HG03378 (cell line): ENCODE data around the gene ELFN2.

Source experiments
- ATAC-seq: cut with Tn5 transposase; IDR thresholded peaks from one replicate; pipeline ENCODE4 v1.9.1; 2021; ENCODE audit warnings: mild to moderate bottlenecking, moderate library complexity; ENCODE audit not compliant: unreplicated experiment

Gene ELFN2

DNA sequence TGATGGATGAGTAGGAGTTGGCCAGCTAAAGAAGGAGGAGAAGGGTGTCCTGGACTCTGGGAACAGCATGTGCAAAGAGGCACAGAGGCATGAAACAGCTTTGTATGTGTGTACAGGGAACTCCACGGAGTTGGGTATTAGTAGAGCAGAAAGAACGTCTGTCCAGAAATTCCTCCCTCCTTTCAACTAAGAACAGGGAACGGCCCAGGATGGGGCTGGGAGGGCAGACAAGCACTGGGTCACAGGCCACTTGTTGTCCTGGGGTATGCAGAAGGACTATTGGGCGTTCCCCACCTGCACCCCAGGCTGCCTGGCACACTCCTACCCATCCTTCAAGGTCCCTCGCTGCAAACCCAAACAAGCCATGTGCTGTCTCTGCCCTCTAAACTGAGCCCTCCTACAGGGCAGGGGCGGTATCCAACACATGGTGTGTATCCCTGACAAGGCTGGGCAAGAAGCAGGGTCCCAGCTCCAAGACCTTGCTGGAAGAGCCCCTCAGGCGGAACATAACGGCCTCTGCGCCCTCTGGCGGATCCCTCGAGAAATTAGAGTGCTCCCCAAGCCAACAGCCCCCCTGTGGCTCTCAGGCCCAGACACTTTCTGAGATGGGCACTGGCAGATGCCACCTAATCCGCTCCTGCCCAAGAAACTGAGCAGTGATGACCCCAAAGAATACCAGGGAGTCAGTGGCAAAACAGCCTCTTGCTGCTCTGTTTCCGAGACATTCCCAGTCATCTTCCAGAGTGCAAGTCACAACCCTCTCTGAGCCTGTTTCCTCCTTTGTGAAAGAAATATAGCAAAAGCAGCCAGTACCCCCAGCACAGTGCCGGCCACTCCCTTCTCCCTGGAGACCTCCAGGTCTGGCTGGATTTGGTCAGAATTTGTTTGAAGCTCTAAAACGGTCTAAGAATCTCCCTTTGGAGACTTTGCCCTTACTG, 1.6 kb upstream of the ELFN2 start:
- ATAC-seq, result no peak

DNA sequence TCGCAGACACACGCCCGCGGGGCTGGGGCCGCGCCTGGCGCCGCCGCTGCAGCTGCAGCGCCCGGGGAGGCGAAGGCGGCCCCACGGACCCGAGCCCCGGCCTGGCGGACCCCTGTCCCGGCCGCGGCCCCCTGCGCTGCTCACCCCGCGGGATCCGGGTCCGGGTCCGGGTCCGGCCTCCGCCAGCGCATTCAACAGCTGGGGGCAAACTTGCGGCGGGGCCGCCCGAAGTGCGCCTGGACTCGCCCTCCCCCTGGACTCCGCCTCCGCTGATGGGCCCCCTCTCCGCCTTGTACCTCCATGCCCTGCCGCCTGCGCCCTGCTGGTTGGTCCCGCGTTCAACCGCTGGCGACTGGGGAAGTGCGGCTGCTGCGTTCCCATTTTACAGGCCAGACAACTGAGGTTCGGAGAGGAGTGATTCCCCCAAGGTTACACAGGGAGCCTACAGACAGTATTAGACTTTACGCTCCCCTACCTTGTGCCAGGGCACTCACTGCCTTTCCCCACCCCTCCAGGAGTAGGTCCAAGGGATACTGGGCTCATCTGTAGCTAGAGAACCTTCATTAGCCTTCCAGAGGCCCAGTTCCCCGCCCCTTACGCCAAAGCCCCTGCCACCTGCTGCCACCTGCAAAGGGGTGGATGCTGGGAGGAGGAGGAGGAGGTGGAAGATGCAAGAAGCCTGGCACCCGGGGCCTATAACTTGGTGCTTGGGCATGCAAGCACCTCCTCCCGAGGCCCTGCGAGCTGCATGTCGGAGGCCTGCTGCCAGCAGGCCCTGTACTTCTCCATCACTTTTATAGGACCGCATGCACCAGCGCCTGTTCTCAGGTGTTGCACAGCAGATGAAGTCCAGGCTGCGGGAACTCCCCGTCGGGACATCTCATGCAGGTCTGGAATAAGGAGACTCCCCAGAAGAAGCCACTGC, 694 bp upstream of the ELFN2 start:
- no peak for ATAC-seq

DNA sequence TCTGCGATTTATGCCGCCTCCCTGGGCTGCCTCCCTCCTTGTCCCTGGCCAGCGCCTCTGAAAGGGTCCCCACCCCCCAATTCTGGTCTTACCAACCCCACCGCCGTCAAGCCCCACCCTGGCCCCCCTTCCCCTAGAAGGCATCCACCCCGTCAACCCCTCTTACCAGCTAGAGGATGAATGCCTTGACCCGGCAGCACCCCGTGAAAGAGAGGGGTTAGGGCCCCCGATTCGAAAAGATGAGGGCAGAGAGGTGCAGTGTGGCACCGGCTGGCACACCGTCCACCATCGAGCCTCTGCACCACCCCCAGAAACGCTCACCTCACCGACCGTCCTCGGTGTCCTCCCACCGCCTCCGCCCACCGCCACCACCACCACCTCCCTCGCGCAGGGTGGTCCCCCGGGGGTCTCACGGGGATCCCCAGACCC, 559 bp downstream of the ELFN2 start:
- ATAC-seq, result no peak

DNA sequence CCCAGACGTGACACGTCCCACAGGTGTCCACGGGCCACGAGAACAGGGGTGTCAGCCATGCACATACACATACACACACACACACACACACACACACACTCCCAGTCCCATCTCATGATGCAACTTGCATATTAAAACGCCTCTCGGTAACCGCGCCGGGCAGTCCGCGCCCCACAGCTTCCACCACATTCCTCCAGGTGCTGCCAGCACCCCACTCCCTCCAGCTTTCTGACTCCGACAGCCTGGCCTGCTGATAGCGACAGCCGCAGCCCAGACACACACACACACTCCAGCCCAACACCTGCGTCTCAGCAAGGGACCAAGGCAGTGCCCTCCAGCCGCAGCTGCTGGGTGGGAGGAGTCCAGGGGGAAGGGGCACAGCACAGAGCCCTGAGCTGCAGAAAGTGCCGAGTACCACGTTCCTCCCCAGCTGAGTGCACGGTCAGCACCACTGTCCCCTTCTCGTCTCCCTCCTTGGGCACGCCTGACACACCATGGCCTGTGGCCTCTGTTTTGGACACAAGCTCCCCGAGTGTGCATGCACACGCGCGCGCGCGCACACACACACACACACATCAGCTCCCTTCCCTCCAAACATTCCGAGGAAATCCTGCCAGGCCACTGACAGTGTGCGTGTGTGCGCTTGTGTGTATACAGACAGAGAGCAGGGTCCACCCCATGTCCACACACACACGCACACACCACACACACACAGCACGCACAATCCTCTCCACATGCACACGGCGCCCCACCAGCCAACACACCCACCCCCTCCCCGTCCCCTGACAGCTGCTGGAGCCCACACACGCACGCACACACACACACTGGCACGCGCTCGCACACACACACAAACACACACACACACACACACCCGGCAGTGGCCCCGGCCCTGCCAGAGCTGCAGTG, 1.2 kb downstream of the ELFN2 start:
- no peak for ATAC-seq

DNA sequence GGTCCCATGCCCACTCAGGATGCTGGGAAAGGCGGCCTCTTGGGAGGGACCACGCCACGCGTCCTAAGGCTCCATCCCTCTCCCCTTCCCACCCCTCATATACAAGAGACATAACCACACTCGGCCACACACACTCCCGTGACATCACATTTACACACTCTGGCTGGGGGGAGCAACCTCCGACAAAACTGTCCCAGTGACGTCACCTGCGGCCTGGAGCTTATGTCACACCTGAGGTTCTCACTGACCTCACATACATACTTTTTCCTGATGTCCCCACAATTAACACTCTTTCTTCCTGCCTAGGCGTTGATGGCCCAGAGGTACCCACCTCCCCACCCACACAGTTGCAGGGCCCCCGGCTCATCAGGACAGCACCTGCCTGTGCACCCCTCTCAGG, 1.9 kb downstream of the ELFN2 start:
- no peak for ATAC-seq

DNA sequence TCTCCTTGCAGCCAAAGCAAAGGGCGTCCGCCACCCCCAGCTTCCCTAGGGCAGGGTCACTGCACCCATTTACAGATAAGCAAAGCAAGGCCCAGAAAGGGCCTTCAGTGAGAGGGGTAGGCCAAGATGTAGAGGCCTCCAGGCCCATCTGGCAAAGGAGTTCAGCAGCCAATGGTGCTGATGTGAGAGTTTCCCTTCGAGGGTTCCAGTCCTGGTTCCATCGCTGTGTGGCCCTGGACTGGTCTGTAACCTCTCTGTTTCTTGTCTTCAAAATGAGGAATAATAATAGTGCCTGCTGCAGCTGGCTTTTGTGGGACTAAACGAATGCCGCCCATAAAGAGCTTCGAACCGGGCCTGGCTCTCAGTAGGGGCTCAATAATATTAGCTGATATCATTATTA, 4.0 kb downstream of the ELFN2 start:
- no peak for ATAC-seq

DNA sequence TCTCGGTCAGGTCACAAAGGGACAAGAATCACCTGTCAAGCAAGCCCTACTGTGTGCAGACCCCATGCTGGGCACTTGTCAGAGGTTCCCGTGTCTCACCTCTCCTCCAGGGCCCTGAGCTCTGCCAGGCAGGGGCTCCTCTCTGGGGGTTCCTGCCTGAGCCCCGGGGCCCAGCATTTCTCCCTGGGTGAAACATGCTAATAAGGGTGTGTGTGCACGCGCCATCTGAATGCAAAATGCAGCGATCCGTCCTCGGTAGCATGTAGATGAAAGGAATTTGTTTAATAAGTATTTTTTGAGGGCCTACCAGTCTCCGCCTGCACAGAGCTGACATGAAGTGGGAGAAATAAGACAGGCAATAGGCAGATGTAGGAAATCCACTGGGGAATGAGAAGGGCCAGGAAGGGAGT, 5.8 kb downstream of the ELFN2 start:
- ATAC-seq, result no peak

DNA sequence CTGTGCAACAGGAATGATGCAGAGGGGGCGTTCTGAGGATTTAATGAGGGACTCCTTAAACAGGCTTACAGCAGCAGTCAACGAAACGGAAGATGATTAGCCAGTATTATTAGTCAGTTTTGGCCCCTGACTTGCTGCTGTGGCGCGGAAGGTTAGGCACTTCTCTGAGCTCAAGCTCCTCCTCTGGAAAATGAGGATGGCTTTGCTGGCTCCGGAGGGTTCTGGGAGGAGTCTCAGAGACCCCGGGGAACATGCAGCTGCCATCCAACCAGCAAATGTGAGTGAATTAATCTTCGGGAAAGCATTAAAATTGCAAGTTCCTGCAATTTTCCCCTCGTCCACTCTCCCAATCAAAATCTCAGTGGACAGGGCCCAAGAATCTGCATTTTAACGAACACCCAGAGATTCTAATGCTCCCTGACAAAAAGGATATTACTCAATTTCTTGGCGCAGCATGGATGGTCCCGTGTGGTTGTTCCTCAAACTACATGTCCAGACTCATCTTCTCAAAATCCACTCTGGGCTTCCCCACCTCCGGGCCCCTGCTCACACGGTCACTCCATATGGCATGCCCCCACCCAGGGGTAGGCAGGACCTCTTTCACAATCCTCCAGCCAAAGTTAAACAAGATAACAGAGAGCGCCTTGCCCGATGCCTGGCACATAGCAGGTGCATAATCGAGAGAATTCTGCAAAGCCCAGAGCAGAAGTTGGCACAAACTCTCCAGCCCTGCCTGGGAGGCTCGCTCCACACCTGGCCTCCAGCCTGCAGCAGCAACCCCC, 6.4 kb downstream of the ELFN2 start:
- ATAC-seq, result no peak

DNA sequence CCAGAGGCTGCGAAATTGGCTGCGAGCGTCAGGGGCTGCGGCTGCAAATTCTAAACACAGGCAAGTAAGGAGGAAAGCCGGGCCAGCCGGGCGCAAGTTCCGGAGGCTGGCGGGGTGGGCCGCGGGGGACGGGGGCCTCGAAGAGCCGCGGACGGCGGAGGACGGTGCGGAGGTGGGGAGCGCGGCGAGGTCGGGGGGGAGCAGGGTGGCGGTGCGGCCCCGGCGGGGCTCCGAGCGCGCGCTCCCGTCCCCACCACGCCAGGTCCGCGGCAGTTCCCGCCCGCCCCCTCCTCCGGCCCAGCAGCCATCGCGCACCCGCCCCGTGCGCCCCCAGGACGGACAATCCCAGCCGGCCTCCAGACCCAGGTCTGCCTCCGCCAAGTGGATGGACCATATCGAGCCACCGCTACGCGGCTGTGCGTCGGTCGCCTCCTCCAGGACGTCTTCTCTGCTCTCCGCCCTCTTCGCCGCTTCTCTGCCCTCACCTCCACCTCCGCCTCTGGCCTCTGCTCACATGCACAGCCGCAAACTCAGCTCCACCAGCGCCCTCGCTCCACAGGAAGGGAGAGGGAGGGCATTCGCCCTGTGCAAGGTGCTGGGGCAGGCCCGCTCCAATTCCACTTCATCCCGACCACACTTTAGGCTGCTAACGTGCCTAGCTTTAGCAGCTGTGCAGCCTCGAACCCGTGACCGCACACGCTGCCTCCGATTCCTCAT, 7.2 kb downstream of the ELFN2 start:
- no peak for ATAC-seq

DNA sequence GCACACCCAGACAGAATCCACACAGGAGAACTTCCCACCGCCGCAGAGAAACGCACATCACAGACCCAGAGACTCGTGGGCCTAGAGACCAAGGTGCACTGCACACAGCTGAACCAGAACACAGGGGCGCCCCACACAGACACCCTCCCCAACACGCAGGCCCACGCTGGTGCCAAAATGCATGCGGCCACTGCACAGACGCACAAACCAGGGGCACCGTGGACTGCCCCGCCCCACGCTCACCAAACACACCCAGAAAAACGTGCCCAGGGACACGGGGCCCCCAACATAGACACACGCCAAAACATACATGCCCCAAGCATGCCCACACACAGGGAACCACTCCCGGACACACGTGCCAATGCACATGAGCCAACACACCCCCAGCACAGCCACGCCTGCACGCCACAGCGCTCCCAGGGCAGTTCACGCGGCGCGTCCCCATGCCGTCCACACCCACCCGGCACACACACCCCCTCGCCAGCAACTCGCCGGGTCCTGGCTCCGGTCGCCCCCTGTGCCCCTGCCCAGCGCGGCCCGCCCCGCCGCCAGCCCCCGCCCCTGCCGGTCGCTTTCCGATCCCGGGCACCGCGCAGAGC, 7.8 kb downstream of the ELFN2 start:
- ATAC-seq, result no peak

DNA sequence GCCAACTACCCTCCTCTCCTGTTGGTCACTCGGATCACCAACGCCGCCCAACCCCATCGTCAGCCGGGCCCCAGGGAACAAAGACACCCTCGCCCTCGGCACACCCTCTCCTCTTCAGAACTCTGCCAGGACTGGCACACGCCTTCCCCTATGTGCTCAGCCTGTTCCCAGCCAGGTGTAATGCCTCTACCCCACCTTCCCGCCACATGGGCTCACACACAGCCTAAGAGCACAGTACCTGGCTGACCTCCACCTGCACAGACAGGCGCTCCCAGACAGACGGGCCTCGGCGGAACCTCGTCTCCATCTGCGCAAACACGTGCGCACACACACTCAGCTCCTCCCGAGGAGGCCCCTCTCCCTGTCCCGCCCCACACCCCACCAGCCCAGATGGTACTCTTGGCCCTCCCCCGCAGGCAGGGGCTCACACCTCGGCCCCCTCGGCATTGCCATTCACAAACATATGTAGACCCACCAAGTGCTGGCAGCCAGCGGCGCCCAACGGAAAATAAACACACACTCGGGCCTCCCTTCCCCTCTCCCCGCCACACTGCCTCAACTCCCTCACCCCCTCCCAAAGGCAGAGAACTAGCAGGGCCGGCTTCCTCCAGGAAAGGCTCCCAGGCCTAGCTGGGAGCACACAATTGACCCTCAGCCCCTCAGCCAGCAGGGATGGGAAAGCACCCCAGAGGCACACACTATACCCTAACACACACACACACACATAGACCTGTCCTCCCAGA, 8.5 kb downstream of the ELFN2 start:
- no peak for ATAC-seq

DNA sequence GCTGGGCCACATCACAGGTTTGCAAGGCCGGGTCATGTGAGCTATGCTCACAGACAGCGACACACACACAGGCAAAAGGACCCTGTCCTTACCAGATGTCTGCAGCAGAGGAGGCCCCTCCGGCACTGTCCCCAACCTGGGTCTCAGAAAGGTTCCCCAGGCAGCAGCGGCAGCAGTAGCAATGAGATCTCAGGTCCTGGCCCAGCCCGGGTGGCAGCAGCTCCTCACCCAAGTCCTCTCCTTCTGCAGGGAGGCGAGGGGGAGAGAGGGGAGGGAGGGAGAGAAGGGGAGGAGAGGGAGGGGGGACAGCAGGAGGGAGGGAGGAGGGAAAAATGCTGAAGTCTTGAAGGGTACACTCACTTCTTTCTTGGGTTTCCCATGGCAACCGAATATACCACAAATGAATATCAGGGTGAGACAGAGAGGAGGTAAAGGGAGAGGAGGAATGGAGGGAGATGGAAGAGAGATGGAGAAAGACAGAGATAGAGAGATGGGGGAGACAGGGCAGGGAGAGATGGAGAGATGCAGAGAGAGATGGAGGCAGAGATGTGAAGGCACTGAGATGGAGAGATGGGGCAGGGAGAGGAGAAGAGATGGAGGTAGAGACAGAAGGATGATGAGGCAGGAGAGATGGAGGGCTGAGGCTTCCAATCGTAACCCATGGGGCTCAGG, 9.5 kb downstream of the ELFN2 start:
- ATAC-seq, result no peak

DNA sequence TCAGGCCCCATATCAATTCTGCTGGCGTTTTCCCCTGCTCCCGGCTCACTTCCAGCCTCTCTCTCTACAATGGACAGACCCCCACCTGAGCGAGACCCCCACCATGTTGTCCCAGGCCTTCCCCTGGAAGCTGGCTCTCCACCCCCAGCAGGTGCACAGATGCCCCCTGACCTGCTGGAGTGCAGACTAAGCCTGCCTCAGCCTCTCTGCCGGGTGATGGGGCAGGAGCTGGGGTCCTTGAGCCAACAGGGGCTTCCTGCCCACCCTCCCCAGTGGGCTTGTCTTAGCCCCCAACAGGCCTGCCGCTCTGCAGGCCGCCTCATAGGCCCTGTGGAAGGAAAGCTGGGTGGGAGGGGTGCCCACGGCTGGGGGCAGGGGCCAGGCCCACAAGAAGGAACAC, 10.0 kb downstream of the ELFN2 start:
- no peak for ATAC-seq

DNA sequence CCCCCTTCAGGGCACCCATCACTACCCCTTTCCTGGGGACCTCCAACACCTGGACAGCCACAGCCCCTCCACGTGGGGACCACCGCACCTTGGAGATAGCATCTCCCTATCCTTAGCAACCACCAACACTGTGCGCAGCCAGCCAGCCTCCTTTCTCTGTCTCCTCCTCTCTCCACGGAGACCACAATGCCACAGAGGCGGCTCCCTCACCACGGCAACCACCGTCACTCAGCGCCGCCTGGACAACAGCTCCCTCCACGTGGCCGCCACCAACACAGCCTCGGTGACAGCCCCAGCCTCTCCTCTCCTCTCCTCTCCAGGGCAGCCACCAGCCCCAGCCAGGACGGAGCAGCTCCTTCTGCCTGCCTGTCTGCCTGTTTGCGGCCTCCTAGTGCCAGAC, 10.5 kb downstream of the ELFN2 start:
- no peak for ATAC-seq

DNA sequence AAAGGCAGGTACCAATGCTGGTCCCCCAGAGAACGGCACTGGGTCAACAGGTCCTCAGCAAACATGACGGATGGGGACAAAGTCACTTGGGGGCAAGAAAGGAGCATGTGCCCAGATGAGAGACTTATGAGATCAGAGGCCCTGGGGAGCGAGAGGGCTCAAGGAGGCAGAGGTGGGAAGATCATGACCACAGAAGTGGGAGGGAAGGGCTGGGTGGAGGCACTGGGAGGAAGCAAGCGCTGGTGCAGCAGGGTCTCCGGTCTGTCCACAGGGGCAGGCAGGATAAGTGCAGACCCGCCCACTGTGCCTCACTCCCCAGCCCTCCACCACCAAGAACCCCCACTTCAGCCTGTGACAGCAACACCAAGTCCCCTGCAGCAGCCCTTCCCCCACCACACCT, 10.9 kb downstream of the ELFN2 start:
- no peak for ATAC-seq

DNA sequence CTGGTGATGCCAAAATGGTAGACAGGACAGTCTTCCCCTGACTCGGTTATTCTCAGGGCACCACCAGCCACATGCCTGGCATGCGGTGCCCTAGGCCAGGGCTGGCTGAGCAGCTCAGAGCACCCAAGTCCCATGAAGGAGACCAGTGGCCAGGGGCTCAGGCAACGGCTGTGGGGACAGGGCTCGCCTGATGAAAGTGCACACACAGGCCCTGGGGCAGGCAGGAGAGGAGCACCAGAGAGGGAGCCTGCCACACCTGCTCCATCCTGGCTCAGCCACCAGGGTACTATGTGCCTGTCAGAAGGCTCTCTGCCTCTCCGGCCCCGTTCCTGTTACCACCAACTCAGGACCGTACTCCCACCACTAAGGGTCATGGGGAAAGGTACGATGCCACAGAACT, 12.1 kb downstream of the ELFN2 start:
- ATAC-seq, result no peak

DNA sequence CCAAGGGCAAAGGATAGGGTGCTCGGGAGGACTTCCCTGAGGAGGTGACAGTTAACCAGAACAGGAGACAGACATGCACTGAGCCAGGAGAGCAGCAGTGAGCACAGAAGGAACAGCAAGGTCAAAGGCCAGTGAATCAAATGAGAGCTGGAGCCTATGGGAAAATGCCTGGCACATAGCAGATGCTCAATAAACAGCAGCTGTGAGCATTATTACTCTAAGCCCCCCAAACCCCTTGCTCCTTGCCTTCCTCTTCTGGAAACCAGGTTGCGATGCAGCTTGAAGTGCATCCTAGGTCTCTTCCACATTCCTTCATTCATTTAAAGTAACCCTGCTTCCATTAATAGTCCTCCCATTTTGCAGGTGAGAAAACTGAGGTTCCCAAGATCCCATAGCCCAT, 13.0 kb downstream of the ELFN2 start:
- no peak for ATAC-seq

DNA sequence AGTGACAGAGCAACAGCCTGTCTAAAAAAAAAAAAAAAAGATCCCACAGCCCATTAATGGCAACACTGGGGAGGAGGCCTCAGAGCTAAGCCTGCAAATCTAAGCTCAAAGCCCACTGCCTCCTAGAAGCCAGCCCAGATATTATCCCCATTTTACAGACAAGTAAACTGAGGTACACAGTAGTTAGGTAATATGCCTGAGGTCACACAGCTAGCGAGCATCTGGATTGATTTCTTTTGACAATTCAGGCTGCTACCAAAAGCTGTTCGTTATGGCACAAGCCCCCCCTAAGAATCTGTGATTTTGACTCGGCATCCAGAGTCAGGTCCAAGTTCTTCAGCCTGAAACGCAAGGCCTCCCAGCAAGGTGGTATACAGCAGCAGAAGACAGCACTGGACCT, 13.7 kb downstream of the ELFN2 start:
- ATAC-seq, result no peak
